ENCODE results near the gene CNTNAP2.
A peak's percentile ranks its signal among the peaks of the same experiment; 100 is the strongest.

Gene CNTNAP2

GRCh38 chr7:147912946-147913638, 1796.5 kb downstream of the CNTNAP2 start:
- no peak for DNase-seq (ENCODE audit: low read depth, low spot score)

DNA sequence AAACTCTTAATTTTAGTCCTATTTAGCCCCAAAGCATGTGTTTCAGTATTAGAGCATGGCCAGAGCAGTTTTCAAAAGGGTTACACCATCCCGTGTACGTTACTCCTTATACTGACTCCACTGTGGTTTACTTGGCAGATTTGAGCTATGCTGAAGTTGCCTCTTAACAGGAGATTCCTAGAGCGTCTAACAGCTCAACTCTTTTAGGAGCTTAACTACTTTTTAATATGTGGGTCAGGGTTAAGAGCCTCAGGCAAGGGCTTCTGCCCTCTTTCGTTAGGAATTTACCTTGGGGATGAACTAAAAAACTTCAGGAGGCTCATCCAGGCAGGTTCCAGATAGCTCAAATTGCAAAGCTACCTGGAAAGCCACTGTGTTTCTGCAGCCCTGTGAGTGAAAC, 1799.2 kb downstream of the CNTNAP2 start:
- no peak for DNase-seq (ENCODE audit: low read depth, low spot score)

DNA sequence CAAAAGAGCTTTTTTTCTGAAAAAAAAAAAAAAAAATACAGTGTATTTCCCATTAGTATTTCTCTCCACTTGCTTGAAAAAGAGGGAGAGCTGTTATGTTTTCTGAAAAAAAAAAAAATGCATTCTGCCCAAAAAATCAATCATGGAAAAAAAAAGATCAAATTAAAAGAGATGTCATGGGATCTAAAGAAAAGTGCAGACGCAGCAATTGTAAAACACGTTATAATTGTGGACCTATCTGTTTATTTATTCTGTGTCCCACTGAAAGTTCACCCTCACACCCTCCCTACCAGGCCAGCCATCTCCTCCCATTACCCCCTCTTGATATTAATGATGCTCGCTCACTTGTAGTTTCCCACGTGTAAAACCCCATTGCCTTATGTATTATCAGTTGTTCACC, 1800.0 kb downstream of the CNTNAP2 start:
- no peak for DNase-seq (ENCODE audit: low read depth, low spot score)

DNA sequence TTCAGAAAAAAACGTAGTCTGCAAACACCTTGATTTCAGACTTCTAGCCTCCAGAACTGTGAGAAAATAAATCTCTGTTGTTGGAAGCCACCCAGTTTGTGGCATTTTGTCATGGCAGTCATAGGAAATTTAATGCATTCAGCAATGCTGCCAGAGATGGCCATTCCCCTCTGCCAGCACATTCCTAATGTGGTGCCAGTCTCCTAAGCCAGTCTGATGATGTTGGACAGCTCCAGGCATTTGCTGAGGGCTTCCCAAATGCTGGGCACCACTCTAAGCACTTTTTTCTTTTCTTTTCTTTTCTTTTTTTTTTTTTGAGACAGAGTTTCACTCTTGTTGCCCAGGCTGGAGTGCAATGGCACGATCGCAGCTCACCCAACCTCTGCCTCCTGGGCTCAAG, 1807.2 kb downstream of the CNTNAP2 start:
- DNase-seq (ENCODE audit: low read depth, low spot score) = no peak

DNA sequence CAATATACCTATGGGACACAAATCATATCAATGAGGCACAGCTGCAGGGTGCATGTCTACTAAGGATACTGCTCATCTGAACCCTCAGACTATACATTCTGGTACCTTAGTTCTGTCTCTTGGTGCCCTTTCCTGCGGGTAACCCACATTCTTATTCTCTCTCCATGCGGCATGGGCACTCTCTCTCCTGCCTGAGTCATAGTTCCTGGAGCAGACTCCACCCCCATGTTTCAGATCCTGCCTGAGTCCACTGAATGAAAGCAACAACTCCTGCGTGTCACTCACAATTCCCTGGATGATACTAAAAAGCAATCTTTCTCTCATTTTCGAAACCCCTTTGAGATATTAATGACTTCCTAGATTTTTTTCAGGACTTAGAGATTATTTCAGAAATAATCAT, 1820.8 kb downstream of the CNTNAP2 start:
- no peak for DNase-seq (ENCODE audit: low read depth, low spot score)

- DNase-seq (ENCODE audit: low read depth, low spot score) = no peak
These were observed 1824.8 kb downstream of the CNTNAP2 start for GRCh38 chr7:147941381-147941780.

DNA sequence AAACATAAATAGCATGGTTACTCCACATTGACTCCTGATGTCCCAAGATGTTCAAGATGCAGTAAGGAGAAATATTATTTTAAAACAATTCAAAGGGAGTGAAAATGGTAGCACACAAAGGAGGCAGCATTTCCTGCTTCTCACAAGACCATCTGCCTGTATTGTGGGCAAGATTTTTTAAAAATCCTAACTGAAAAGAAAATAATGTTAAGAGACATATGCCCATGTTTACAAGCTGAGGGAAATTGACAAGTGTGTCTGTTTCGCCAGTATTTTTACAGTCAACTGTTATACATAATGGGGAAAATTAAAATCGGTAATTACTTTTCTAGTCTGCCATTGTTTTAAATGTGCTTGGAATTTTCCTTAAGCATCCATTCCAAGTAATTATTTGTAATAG, 1827.7 kb downstream of the CNTNAP2 start:
- no peak for DNase-seq (ENCODE audit: low read depth, low spot score)

GRCh38 chr7:147952918-147953317, 1836.3 kb downstream of the CNTNAP2 start:
- DNase-seq (ENCODE audit: low read depth, low spot score) = no peak

DNA sequence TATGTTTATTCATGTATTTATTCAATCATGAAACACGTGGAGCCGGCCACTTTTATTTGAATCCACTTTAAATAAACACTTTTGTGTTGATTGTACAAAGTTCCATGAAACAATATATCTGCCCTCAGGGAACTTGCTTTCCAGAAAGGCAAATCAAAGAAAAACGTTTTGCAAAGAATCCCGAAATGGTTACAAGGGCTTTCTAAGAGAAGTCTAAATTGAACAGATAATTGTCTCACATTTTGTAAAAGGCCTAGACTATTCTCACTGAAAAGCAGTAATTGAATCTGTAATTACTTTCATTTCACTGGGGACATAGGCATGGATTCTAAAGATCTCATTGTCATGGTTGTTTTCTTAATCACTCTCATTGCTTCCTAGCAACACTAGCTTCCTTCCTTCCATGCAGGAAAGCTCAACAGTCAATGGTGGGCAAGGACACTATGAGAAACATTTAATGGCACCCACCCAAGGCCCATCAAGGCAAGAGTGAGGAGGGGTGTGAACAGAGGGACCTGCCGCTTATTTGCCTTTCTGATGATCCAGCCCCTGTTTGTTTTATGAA, 1851.5 kb downstream of the CNTNAP2 start:
- no peak for DNase-seq (ENCODE audit: low read depth, low spot score)

DNA sequence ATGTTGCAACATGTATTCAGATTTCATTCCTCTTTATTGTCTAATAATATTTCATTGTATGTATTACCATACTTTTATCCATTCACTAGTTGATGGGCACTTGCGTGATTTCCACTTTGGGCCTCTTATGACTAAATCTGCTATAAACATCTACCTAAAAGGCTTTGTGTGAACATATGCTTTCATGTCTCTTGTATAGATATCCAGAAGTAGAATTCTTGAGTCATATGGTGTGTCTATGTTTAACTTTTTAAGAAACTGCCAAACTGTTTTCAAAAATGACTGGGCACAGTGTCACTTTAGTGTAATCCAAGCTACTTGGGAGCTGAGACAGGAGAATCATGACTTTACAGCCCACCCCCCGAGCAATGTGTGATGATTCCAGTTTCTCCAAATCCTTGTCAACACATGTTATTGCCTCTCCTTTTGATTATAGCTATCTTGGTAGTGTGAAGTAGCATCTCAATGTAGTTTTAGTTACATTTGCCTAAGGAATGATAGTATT, 1855.1 kb downstream of the CNTNAP2 start:
- DNase-seq (ENCODE audit: low read depth, low spot score) = no peak

- DNase-seq (ENCODE audit: low read depth, low spot score) = no peak
These were observed 1861.6 kb downstream of the CNTNAP2 start for GRCh38 chr7:147978201-147978600.

GRCh38 chr7:147978651-147979050, 1862.0 kb downstream of the CNTNAP2 start:
- DNase-seq (ENCODE audit: low read depth, low spot score) = no peak

DNA sequence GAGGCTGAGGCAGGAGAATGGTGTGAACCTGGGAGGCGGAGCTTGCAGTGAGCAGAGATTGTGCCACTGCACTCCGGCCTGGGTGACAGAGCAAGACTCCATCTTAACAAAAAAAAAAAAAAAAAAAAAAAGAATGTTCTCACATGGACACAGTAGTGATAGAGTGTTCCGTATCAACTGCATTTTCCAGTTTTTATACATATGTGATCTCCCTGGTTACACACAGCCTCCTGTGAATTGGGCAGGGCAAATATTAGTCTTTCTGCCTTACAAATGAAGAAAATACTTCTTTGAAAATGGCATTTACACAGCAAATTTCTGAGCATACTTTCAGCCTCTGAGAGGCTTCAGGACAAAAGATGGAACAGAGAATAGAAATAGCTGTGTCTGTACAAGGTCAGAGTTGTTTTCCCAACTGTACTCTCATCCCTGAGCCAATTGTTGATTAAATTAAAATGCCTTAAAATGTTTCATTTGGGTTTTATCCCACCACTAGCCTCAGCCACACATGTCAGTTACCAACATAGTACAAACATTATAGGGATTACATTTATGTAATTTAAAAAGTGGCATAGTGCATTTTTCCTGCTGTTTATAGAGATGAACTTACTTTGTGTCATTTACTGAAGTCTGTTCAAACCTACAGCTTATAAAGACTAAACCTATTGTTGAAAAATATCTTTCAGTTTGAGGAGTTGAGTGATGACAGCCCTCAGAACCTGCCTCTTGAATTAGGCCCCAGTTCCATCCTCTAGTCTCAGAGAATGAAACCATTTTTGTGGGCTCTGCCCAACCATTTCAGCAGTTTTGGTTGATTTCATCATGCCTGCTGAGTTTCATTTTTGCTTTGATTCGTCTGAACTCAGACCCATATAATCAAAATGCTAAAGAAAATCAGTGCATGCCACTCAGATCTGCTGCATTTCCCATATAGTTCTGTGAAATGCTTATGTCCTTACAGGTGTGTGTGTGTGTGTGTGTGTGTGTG, 1864.5 kb downstream of the CNTNAP2 start:
- DNase-seq (ENCODE audit: low read depth, low spot score) = no peak

GRCh38 chr7:147982307-147982706, 1865.7 kb downstream of the CNTNAP2 start:
- no peak for DNase-seq (ENCODE audit: low read depth, low spot score)

GRCh38 chr7:147984265-147984664, 1867.7 kb downstream of the CNTNAP2 start:
- no peak for DNase-seq (ENCODE audit: low read depth, low spot score)

DNA sequence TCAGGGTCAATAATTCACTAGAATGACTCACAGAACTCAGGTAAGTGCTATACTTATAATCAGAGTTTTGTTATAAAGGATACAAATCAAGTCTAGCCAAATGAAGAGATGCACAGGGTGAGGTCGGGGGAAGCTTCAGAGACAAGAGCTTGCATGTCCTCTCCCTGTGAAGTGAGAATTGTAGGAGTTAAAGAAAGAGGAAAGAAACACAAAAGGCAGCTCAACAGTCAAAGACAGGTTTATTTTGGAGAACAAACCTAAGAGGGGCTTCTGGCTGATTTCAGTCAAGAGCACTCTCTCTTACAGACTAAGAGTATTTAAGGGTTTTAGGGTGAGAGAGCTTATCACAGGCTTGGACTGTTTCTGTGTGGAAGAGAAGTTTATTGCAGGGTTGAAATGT, 1873.5 kb downstream of the CNTNAP2 start:
- DNase-seq (ENCODE audit: low read depth, low spot score) = no peak

- no peak for DNase-seq (ENCODE audit: low read depth, low spot score)
These were observed 1874.3 kb downstream of the CNTNAP2 start for GRCh38 chr7:147990942-147991341.

GRCh38 chr7:147992698-147993097, 1876.1 kb downstream of the CNTNAP2 start:
- no peak for DNase-seq (ENCODE audit: low read depth, low spot score)

DNA sequence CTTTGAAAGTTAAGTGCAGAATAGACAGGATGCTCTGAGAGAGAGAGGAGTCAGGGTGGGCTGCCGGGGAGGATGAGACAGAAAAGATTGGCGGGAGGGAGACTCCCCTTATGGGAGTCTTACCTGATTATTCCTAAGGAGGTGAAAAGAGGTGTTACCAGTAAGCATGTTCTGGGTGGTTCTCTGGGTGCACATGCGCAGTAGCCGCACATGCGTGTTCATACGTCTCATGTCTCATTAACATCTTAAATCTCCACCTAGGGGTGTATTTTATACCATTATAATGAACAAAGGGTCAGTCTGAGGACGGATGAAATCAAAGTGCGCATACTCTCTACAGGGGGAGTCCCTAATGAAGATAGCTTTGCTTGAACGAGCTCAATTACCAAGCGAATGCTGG, 1881.0 kb downstream of the CNTNAP2 start:
- DNase-seq (ENCODE audit: low read depth, low spot score) = no peak

DNA sequence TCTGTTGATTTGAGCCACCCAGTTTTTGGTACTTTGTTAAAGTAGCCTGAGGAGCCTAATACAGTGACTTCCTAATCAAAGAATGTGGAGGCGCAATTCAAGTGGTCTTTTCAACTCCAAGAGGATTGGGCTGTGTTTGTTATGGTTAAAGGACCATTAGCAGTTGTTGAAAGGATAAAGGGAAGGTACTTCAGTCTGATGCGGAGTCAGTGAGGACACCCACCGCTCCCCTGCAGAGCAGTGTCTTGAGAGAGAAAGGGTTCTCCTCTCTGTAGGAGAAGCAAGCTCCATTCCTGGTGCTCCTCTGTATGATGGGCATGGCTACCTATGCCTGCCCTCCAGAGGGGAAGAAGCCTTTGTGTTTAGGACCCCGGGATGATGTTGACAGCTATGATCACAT, 1883.4 kb downstream of the CNTNAP2 start:
- DNase-seq (ENCODE audit: low read depth, low spot score) = peak; percentile 54

- peak; percentile 40 for DNase-seq (ENCODE audit: low read depth, low spot score)
These were observed 1895.2 kb downstream of the CNTNAP2 start for GRCh38 chr7:148011753-148012152.

DNA sequence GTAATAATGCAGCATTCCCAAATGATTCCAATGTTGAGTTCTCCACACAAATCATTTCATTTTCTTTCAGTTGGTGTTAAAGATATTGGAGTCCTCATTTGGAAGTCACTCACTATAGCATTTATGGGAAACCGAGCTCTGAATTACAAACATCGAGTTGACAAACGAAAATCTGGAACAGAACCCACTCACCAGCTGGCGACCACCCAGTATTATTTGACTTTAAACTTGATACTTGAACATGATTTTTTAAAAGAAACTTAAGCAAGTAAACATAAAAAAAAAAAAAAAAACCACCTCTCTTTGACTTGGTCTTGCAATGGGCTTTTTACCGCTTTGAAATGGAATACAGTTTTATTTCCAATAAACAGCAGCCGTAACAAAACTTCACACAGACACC, 1897.4 kb downstream of the CNTNAP2 start:
- DNase-seq (ENCODE audit: low read depth, low spot score) = no peak

All from iPS DF 19.7 (cell line).